ENCODE data around the gene PC.
"Not testable (repeated sequence)": the region's sequence is repeated elsewhere in the genome, so short reads cannot be mapped to it uniquely, and the experiment has no call there.

The PC gene

DNA sequence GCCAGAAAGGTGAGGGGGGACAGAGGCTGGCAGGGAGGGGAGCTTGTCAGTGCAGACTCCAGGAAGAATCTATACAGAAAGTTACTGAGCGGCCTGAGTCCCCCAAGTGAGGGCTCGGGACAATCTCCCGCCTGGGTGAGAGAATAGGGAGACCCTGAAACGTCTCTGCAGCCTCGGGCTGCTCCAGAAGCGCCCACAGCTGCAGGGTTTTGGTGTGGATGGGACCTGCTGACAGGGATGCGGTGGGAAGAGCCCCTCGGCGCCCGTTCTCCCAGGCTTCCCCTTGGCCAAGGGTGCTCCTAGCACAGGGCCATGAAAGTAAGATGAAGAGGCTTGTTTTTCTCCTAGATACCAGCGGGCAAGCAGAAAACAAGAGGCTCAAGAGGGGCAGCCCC is 115.7 kb downstream of the PC start:
- TF ChIP-seq, protein P1, sequence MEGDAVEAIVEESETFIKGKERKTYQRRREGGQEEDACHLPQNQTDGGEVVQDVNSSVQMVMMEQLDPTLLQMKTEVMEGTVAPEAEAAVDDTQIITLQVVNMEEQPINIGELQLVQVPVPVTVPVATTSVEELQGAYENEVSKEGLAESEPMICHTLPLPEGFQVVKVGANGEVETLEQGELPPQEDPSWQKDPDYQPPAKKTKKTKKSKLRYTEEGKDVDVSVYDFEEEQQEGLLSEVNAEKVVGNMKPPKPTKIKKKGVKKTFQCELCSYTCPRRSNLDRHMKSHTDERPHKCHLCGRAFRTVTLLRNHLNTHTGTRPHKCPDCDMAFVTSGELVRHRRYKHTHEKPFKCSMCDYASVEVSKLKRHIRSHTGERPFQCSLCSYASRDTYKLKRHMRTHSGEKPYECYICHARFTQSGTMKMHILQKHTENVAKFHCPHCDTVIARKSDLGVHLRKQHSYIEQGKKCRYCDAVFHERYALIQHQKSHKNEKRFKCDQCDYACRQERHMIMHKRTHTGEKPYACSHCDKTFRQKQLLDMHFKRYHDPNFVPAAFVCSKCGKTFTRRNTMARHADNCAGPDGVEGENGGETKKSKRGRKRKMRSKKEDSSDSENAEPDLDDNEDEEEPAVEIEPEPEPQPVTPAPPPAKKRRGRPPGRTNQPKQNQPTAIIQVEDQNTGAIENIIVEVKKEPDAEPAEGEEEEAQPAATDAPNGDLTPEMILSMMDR (IDR thresholded peaks at IDR 0.05; ENCODE audit: extremely low read depth, missing control alignments): no peak
- peak; percentile 28 for DNase-seq (ENCODE audit: low spot score)

DNA sequence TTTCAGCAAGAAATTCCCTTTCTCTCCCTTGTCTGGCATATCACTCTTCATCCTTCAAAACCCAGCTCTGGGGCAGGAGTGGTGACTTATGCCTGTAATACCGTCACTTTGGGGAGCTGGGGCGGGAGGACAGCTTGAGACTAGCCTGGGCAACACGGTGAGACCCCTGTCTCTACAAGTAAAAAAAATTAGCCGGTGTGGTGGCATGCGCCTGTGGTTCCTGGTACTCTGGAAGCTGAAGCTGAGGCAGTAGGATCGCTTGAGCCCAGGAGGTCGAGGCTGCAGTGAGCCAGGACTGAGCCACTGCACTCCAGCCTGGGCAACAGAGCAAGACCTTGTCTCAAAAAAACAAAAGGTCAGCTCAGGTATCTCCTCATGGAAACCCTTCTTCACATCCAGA is 116.3 kb downstream of the PC start:
- DNase-seq (ENCODE audit: low spot score): no peak
- TF ChIP-seq, protein P1 (IDR thresholded peaks at IDR 0.05; ENCODE audit: extremely low read depth, missing control alignments): no peak

DNA sequence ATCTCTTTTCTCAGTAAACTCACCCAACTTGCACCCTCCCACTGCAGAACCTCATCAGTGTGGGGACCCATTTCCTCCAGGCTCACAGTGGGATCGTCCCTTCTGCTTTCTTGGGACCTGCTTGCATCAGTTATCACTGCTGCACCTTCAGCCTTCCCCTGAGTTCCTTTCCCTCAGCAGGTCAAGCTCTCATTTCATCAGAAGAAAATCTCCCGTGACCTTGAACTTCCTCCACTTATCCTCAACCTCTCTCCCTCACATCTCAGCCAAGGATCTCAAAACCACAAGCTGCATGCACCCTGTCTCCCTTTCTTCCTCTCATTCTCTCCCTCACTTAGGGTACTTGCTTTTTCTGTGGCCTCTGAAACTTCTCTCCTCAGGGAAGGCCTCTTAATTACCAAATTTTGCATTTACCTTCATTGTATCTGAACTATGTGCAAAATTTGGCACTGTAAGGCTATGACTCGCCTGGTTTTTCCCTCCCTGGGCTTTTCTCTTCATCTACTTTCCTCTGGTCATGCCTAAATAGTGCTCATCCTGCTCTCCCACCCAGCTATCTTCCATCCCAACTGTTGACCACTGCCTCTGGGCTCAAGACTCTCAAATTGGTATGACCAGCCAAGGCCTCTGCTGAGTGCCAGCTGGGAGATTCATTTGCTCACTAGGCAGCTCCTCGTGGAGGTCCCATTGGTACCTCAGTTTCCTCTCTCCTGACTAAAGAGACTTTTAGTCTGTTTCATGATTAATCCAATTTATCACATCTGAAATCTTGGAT is 117.7 kb downstream of the PC start:
- DNase-seq (ENCODE audit: low spot score): no peak
- TF ChIP-seq, protein P1 (IDR thresholded peaks at IDR 0.05; ENCODE audit: extremely low read depth, missing control alignments): no peak

DNA sequence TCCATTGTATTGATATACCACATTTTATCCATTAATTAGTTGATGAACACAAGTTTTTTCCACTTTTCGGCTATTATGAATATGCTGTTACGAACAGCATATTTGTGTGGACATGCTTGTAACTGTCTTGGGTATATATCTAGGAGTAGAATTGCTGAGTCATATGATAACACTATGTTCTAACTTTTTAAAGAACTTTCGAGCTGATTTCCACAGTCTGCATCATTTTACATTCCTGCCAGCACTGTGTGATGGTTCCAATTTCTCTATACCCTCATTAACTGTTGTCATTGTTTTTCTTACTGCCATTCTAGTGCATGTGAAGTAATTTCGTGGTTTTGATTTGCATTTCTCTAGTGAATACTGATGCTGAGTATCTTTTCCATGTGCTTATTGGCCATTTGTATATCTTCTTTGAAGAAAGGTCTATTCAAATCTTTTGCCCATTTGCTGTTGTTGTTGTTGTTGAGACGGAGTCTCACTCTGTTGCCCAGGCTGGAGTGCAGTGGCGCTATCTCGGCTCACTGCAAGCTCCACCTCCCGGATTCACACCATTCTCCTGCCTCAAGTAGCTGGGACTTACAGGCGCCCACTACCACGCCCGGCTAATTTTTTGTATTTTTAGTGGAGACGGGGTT is 122.3 kb downstream of the PC start:
- TF ChIP-seq, protein P1 (IDR thresholded peaks at IDR 0.05; ENCODE audit: extremely low read depth, missing control alignments): no peak
- DNase-seq (ENCODE audit: low spot score): no peak

DNA sequence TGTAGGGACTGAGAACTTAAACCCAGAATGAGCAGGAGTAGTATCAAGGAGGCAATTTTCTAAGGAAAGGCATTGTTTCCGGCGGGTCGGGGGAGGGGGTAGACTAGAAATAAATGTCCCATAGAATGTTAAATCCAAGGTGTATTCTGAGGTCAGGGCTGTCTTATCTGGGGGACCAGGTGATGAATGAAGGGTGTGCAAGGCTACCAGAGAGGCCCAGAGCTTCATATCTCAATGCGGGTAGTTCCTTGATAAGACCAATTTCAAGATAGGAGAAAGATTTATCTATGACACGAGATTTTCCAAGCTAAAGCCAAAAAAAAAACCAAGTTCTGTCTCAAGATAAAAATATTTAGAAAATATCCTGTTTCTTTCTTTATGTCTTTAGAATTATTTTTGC is 123.2 kb downstream of the PC start:
- TF ChIP-seq, protein P1 (IDR thresholded peaks at IDR 0.05; ENCODE audit: extremely low read depth, missing control alignments): no peak

DNA sequence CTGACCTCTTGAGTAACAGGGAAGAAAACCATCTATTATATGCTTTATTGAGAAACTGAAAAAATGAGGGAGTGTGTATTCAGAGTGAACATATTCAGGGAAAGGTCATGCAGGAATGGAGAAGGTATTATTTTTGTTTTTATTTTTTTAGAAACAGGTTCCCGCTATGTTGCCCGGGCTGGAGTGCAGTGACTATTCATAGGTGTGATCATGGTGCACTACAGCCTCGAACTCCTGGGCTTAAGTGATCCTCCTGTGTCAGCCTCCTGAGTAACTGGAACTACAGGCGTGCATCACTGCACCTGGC is 123.7 kb downstream of the PC start:
- TF ChIP-seq, protein P1 (IDR thresholded peaks at IDR 0.05; ENCODE audit: extremely low read depth, missing control alignments): no peak
- no peak for DNase-seq (ENCODE audit: low spot score)

More for the DNA sequence above, 123.2 kb downstream of the PC start:
- DNase-seq (ENCODE audit: low spot score): no peak

DNA sequence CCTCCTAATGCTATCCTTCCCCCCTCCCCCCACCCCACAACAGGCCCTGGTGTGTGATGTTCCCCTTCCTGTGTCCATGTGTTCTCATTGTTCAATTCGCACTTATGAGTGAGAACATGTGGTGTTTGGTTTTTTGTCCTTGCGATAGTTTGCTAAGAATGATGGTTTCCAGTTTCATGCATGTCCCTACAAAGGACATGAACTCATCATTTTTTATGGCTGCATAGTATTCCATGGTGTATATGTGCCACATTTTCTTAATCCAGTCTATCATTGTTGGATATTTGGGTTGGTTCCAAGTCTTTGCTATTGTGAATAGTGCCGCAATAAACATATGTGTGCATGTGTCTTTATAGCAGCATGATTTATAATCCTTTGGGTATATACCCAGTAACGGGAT is 133.6 kb downstream of the PC start:
- DNase-seq (ENCODE audit: low spot score): not testable (repeated sequence)

DNA sequence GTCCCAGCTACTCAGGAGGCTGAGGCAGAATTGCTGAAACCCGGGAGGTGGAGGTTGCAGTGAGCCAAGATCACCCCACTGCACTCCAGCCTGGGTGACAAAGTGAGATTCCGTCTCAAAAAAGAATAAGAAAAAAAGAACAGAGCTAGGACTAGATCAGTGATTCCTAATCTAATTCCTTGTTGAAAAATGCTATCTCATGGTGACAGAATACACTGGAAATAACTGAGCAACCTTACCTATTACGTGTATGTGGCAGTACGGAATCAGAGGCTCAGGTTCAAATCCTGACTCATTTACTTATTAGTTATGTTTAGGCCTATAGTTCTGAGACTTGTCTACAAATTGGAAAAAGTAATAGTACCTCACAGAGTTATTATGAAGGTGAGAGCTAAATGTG is 134.5 kb downstream of the PC start:
- TF ChIP-seq, protein P1 (IDR thresholded peaks at IDR 0.05; ENCODE audit: extremely low read depth, missing control alignments): no peak
- DNase-seq (ENCODE audit: low spot score): no peak

Data from GM20000 (cell line).